Osteocyte (in vitro differentiated cells): Measurements from ENCODE around the gene HTRA2. TPM values are rescaled to one million over a fixed set of nuclear protein-coding genes. Genes with fewer than 3 reads are reported as not detected.

Experiments used
- DNase-seq: peaks from one replicate; pipeline ENCODE4 v3.0.0; 2021; ENCODE audit warnings: mixed read lengths; ENCODE audit not compliant: unreplicated experiment; ENCODE audit errors: extremely low spot score
- H3K27ac Mint-ChIP-seq: one replicate; pipeline ENCODE4 v1.8.0; 2021; ENCODE audit warnings: mild to moderate bottlenecking, mixed read lengths; ENCODE audit not compliant: unreplicated experiment
- H3K27me3 Mint-ChIP-seq: one replicate; pipeline ENCODE4 v1.8.0; 2021; ENCODE audit warnings: mixed read lengths; ENCODE audit not compliant: unreplicated experiment
- H3K36me3 Mint-ChIP-seq: one replicate; pipeline ENCODE4 v1.8.0; 2021; ENCODE audit warnings: mixed read lengths; ENCODE audit not compliant: unreplicated experiment
- H3K4me1 Mint-ChIP-seq: one replicate; pipeline ENCODE4 v1.8.0; 2021; ENCODE audit warnings: mixed read lengths; ENCODE audit not compliant: unreplicated experiment
- H3K4me3 Mint-ChIP-seq: one replicate; pipeline ENCODE4 v1.8.0; 2021; ENCODE audit warnings: mild to moderate bottlenecking, moderate library complexity, mixed read lengths; ENCODE audit not compliant: unreplicated experiment
- H3K9me3 Mint-ChIP-seq: one replicate; pipeline ENCODE4 v1.8.0; 2021; ENCODE audit warnings: mixed read lengths; ENCODE audit not compliant: unreplicated experiment
- CTCF ChIP-seq: fragments of 200-600 bp; sonication (generic); IDR thresholded peaks from 2 replicates; pipeline ENCODE4 v1.5.0; 2021; ENCODE audit warnings: antibody characterized with exemption, mild to moderate bottlenecking, moderate library complexity
- total RNA-seq: library from RNA; stranded (reverse); gene quantifications from 2 replicates; pipeline ENCODE4 v1.2.1, GENCODE V29; 2021

HTRA2 gene
- total RNA-seq, 1 donor from 2014 or later: 32.3 TPM

- Mint-ChIP-seq H3K27me3 (no peaks in the 10 kb centered on the region), H3K9me3 (peaks cover 3% of the 10 kb centered on the region), H3K4me3 (no peak overlapping the region), H3K27ac (no peak overlapping the region), H3K4me1 (peaks cover 46% of the 10 kb centered on the region), H3K36me3 (no peaks in the 10 kb centered on the region)
- no peak for TF ChIP-seq CTCF
- no peak for DNase-seq
These were observed 40.0 kb downstream of the HTRA2 start for GRCh38 chr2:74569686-74570085.

- TF ChIP-seq CTCF: no peak
- Mint-ChIP-seq H3K27me3 (no peaks in the 10 kb centered on the region), H3K27ac (no peak overlapping the region), H3K9me3 (peaks cover 4% of the 10 kb centered on the region), H3K4me3 (no peak overlapping the region), H3K4me1 (peaks cover 44% of the 10 kb centered on the region), H3K36me3 (no peaks in the 10 kb centered on the region)
- DNase-seq: no peak
These were observed 41.3 kb downstream of the HTRA2 start for GRCh38 chr2:74571058-74571457.

GRCh38 chr2:74572178-74572925, 42.6 kb downstream of the HTRA2 start:
- Mint-ChIP-seq H3K27ac (no peak overlapping the region), H3K9me3 (peaks cover 4% of the 10 kb centered on the region)

DNA sequence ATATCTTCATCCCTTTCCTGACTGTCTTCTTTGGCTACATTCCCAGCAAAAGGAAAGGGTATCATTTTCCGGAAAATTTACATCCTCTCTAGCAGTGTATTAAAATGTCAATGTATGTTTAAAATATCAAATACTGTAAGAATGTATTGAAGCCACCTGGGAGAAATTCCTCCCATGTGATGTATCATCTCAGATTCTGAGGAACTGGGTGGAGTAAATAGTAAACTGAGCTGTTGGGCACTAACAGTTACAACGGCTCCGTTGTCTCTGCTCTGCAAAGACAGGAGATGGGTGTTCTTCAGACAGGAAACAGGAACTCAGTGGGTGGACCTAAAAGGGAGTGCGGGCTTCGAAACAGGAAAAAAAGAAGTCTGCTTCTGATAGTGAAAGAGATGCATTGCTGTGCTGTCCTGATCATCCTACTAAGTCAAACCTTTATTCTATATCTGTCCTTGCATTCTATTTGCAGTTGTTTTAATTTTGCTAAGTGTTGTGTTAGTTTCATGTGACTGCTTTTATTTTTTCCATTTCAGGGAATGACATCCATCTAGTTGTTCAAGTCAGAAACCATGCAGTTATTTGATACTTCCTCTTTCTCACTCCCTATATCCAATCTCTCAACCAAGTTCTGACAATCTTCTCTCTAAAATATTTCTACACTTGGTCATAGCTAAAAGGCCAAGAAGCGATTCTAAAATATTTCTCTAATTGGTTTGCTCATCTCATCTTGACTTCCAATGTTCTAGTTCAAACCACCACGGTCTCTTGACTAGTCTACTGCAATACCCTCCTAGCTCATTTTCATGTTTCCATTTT, 44.2 kb downstream of the HTRA2 start:
- DNase-seq: no peak
- Mint-ChIP-seq H3K9me3 (peaks cover 4% of the 10 kb centered on the region), H3K4me3 (peak overlapping the region; percentile 67), H3K27ac (peak overlapping the region; percentile 87), H3K27me3 (no peaks in the 10 kb centered on the region), H3K4me1 (peaks cover 17% of the 10 kb centered on the region), H3K36me3 (no peaks in the 10 kb centered on the region)
- TF ChIP-seq CTCF: no peak

More at GRCh38 chr2:74572178-74572925, 42.6 kb downstream of the HTRA2 start:
- DNase-seq: no peak
- Mint-ChIP-seq H3K4me1 (peaks cover 33% of the 10 kb centered on the region), H3K27me3 (no peaks in the 10 kb centered on the region), H3K36me3 (no peaks in the 10 kb centered on the region), H3K4me3 (no peak overlapping the region)
- TF ChIP-seq CTCF: no peak

DNA sequence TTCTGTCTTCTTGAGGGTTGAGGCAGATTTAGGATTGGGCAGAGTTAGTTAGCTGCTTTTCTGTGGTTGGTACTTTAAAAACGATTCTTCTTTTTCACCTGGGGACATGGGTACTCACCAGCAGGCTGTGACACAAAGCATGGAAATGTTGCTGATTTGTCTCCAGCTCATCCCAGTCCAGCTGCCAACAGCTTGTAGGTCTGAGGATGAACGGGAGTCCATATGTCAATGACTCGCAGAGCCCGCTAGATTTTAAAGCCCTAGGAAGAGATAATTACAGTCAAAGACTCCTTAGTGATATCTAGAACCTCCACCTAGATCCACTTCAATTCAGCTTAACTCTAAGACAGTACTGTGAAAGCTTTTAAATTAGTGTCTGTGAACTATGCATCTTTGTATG, 45.6 kb downstream of the HTRA2 start:
- no peak for TF ChIP-seq CTCF
- Mint-ChIP-seq H3K27ac (no peak overlapping the region), H3K4me1 (peaks cover 17% of the 10 kb centered on the region), H3K9me3 (peaks cover 4% of the 10 kb centered on the region), H3K4me3 (no peak overlapping the region), H3K36me3 (no peaks in the 10 kb centered on the region), H3K27me3 (no peaks in the 10 kb centered on the region)
- DNase-seq: no peak
